ENCODE results near the gene ZBTB40.

The ZBTB40 gene

GRCh38 chr1:22434717-22435116 is 16.9 kb upstream of the ZBTB40 start:
- Histone ChIP-seq H2AFZ (ENCODE audit: low read length) (no peak overlapping the region), H3K4me1 (ENCODE audit: insufficient read depth, low read length, severe bottlenecking) (no peaks in the 10 kb centered on the region), H3K27ac (ENCODE audit: low read depth, low read length, poor library complexity, severe bottlenecking) (no peak overlapping the region), H3K36me3 (ENCODE audit: insufficient read depth, low read length) (no peaks in the 10 kb centered on the region), H3K27me3 (ENCODE audit: insufficient read depth, low read length) (no peaks in the 10 kb centered on the region), H3K79me2 (ENCODE audit: insufficient read depth, low read length) (no peaks in the 10 kb centered on the region), H3K9me2 (ENCODE audit: low read depth, low read length) (no peaks in the 10 kb centered on the region), H3K4me3 (ENCODE audit: low read depth, low read length, poor library complexity, severe bottlenecking) (no peak overlapping the region), H3K4me2 (ENCODE audit: low read length) (no peak overlapping the region), H3K9me3 (ENCODE audit: low read length) (peaks cover 6% of the 10 kb centered on the region; the same call in 1 of the 2 replicates), H3K9ac (ENCODE audit: low read length) (no peak overlapping the region), H3F3A (ENCODE audit: insufficient read depth, low read length) (no peaks in the 10 kb centered on the region), H4K20me1 (ENCODE audit: insufficient read depth, low read length) (no peaks in the 10 kb centered on the region)
- no peak for TF ChIP-seq EZH2 (IDR thresholded peaks at IDR 0.05; ENCODE audit: borderline replicate concordance, low read length)
- TF ChIP-seq, protein P1, sequence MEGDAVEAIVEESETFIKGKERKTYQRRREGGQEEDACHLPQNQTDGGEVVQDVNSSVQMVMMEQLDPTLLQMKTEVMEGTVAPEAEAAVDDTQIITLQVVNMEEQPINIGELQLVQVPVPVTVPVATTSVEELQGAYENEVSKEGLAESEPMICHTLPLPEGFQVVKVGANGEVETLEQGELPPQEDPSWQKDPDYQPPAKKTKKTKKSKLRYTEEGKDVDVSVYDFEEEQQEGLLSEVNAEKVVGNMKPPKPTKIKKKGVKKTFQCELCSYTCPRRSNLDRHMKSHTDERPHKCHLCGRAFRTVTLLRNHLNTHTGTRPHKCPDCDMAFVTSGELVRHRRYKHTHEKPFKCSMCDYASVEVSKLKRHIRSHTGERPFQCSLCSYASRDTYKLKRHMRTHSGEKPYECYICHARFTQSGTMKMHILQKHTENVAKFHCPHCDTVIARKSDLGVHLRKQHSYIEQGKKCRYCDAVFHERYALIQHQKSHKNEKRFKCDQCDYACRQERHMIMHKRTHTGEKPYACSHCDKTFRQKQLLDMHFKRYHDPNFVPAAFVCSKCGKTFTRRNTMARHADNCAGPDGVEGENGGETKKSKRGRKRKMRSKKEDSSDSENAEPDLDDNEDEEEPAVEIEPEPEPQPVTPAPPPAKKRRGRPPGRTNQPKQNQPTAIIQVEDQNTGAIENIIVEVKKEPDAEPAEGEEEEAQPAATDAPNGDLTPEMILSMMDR (IDR thresholded peaks at IDR 0.05; ENCODE audit: low read length): no peak

DNA sequence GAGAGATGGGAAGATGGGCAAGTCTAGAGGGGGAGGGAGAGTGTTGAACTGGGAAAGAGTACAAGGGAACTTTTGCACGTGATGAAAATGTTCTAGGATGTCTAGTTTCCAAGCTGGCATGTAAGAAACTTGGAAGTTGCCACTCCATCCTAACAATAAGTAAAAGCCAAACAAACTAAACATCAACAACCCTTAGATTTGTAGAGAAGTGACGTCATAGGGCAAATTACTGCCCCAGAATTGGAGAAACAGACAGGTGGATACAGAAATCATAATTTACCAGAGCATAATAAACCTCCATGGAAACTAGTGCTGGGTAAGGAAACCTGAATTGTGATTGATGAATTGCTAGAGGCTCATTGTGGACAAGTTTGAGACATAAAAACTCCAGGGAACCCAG is 14.7 kb upstream of the ZBTB40 start:
- TF ChIP-seq, protein P1 (IDR thresholded peaks at IDR 0.05; ENCODE audit: low read length): no peak
- TF ChIP-seq EZH2 (IDR thresholded peaks at IDR 0.05; ENCODE audit: borderline replicate concordance, low read length): no peak

GRCh38 chr1:22437573-22437972 is 14.1 kb upstream of the ZBTB40 start:
- H3K79me2 ChIP-seq (ENCODE audit: insufficient read depth, low read length): no peaks in the 10 kb centered on the region
- no peak for TF ChIP-seq EZH2 (IDR thresholded peaks at IDR 0.05; ENCODE audit: borderline replicate concordance, low read length)
- TF ChIP-seq, protein P1 (IDR thresholded peaks at IDR 0.05; ENCODE audit: low read length): no peak
- no peak overlapping the region for H3K4me3 ChIP-seq (ENCODE audit: low read depth, low read length, poor library complexity, severe bottlenecking)
- H3K36me3 ChIP-seq (ENCODE audit: insufficient read depth, low read length): no peaks in the 10 kb centered on the region; the same call in 1 of the 2 replicates
- no peaks in the 10 kb centered on the region; the same call in 1 of the 2 replicates for H3K27me3 ChIP-seq (ENCODE audit: insufficient read depth, low read length)
- H3K4me2 ChIP-seq (ENCODE audit: low read length): no peak overlapping the region
- H3K9me3 ChIP-seq (ENCODE audit: low read length): peaks cover 14% of the 10 kb centered on the region
- H3K9ac ChIP-seq (ENCODE audit: low read length): no peak overlapping the region
- H2AFZ ChIP-seq (ENCODE audit: low read length): no peak overlapping the region
- no peak overlapping the region for H3K27ac ChIP-seq (ENCODE audit: low read depth, low read length, poor library complexity, severe bottlenecking)
- H4K20me1 ChIP-seq (ENCODE audit: insufficient read depth, low read length): no peaks in the 10 kb centered on the region
- H3F3A ChIP-seq (ENCODE audit: insufficient read depth, low read length): no peaks in the 10 kb centered on the region
- H3K4me1 ChIP-seq (ENCODE audit: insufficient read depth, low read length, severe bottlenecking): no peaks in the 10 kb centered on the region
- no peaks in the 10 kb centered on the region for H3K9me2 ChIP-seq (ENCODE audit: low read depth, low read length)

More for the DNA sequence above, 14.7 kb upstream of the ZBTB40 start:
- no peak overlapping the region for H3K4me3 ChIP-seq (ENCODE audit: low read depth, low read length, poor library complexity, severe bottlenecking)
- H3K27me3 ChIP-seq (ENCODE audit: insufficient read depth, low read length): no peaks in the 10 kb centered on the region; the same call in 1 of the 2 replicates
- no peak overlapping the region for H2AFZ ChIP-seq (ENCODE audit: low read length)
- no peaks in the 10 kb centered on the region for H3K4me1 ChIP-seq (ENCODE audit: insufficient read depth, low read length, severe bottlenecking)
- no peak overlapping the region for H3K9ac ChIP-seq (ENCODE audit: low read length)
- H3K36me3 ChIP-seq (ENCODE audit: insufficient read depth, low read length): no peaks in the 10 kb centered on the region; the same call in 1 of the 2 replicates
- no peaks in the 10 kb centered on the region for H3K9me2 ChIP-seq (ENCODE audit: low read depth, low read length)
- H4K20me1 ChIP-seq (ENCODE audit: insufficient read depth, low read length): no peaks in the 10 kb centered on the region
- no peak overlapping the region for H3K4me2 ChIP-seq (ENCODE audit: low read length)
- no peak overlapping the region for H3K27ac ChIP-seq (ENCODE audit: low read depth, low read length, poor library complexity, severe bottlenecking)
- H3K9me3 ChIP-seq (ENCODE audit: low read length): peaks cover 14% of the 10 kb centered on the region
- H3F3A ChIP-seq (ENCODE audit: insufficient read depth, low read length): no peaks in the 10 kb centered on the region
- H3K79me2 ChIP-seq (ENCODE audit: insufficient read depth, low read length): no peaks in the 10 kb centered on the region

Measured in OCI-LY1 (cell line).